Spleen (tissue), 7 donors: ENCODE data around the gene ELOVL2.

Experiments
- POLR2A ChIP-seq, 3 donors: fragments of 450-650 bp; IDR thresholded peaks; one replicate each; pipeline ENCODE4 v1.5.1; 2017; ENCODE audit warnings: antibody characterized with exemption in 3 of 3, mild to moderate bottlenecking in 1 of 3
- TF ChIP-seq, protein P1 (sequence below), 11 experiments: fragments of 200-600 bp in 7 of 11; fragments of 450-650 bp in 4 of 11; sonication (generic) in 4 of 11; IDR thresholded peaks in 8 of 11; conservative IDR thresholded peaks in 3 of 11; 1 replicate in 7 of 11; 2 replicates in 4 of 11; pipeline versions ENCODE4 v1.4.0 to v1.8.0; 2016 to 2021; ENCODE audit warnings: antibody characterized with exemption in 11 of 11, inconsistent platforms in 4 of 11, mild to moderate bottlenecking in 1 of 11
- donor health status: DM: no; HTN: no; CAD: no; lungs with moderate emphysema.
- donor health status: DM: no; HTN: no; CAD: no.
- donor health status: DM: no; HTN: no; CAD: no.

DNA sequence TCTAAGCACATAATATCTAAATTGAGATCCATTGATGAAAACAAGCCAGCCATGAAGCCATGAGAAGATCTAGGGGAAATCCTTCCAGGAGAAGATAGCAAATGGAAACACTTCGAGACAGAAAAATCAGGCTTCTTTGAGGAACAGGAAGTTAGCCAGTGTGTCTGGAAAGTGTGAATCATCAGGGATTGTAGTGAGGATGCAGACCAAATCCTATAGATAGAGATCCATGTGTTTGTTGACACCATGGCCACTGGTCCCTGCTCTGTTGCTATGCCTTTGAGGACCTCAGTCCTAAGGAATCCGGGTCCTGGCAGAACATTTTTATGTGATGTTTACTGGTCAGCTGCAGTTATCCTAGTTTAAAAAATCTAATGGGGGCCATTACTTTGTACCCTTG, 6.6 kb upstream of the ELOVL2 start:
- no peak for TF ChIP-seq POLR2A (IDR thresholded peaks at IDR 0.05)
- TF ChIP-seq, protein P1, sequence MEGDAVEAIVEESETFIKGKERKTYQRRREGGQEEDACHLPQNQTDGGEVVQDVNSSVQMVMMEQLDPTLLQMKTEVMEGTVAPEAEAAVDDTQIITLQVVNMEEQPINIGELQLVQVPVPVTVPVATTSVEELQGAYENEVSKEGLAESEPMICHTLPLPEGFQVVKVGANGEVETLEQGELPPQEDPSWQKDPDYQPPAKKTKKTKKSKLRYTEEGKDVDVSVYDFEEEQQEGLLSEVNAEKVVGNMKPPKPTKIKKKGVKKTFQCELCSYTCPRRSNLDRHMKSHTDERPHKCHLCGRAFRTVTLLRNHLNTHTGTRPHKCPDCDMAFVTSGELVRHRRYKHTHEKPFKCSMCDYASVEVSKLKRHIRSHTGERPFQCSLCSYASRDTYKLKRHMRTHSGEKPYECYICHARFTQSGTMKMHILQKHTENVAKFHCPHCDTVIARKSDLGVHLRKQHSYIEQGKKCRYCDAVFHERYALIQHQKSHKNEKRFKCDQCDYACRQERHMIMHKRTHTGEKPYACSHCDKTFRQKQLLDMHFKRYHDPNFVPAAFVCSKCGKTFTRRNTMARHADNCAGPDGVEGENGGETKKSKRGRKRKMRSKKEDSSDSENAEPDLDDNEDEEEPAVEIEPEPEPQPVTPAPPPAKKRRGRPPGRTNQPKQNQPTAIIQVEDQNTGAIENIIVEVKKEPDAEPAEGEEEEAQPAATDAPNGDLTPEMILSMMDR (IDR thresholded peaks at IDR 0.05 in 8 of 11, conservative IDR thresholded peaks at IDR 0.05 in 3 of 11): no peak
